Activated T-helper 9 cell treated with anti-CD3 and anti-CD28 coated beads, Interleukin-2, amount 50 U/mL, for 16 hours (primary cell): ENCODE results near the gene MPIG6B.

Experiments used
- DNase-seq: peaks from one replicate; pipeline ENCODE4 v3.0.0-alpha.2; 2020; ENCODE audit warnings: low read depth

Gene MPIG6B

DNA sequence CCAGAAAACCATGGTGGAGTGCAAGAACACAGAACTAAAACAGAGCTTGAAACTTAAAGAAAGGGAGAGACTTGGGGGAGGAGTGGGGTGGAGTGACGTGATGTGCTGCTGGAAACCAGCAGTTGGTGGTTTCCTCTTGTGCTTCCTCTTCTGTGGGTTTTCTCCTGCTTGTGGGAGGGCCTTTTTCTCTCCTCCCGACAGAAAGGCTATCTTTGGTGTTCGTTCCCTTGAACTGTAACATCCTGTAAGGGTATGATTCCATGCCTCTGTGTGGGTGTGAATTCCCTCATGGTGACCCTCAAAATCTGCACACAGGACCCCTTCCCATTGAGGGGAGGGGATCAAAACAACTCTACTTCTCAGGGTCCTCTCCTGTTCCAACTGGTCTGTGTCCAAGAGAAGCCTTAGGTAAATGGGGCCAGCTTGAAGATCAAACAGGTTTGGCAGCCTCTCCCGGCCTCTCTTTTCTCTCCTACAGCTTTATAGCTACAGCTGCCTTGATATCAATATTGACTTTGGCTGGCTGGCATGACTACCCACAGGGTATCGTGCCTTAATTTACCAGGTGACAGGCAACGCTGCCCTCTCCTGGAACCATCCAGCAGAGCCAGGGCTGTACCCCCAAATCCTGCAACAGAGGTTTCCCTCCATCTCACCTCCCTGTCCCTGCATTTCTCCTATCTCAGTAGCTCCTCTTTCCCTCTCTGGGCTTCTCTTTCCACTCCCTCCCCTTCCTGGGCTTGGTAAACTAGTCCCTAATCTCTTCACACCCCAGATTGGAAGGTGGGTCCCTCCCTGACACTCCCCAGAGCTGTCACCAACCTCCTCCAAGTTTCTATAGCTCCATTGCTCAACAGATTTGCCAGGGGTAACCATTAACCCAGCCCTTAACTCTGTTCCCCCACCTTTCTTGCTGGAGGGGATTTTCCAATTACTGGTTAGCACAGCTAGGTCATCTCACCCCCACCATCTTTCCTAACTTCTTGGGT lies 15.1 kb downstream of the MPIG6B start:
- DNase-seq = peak; percentile 46

DNA sequence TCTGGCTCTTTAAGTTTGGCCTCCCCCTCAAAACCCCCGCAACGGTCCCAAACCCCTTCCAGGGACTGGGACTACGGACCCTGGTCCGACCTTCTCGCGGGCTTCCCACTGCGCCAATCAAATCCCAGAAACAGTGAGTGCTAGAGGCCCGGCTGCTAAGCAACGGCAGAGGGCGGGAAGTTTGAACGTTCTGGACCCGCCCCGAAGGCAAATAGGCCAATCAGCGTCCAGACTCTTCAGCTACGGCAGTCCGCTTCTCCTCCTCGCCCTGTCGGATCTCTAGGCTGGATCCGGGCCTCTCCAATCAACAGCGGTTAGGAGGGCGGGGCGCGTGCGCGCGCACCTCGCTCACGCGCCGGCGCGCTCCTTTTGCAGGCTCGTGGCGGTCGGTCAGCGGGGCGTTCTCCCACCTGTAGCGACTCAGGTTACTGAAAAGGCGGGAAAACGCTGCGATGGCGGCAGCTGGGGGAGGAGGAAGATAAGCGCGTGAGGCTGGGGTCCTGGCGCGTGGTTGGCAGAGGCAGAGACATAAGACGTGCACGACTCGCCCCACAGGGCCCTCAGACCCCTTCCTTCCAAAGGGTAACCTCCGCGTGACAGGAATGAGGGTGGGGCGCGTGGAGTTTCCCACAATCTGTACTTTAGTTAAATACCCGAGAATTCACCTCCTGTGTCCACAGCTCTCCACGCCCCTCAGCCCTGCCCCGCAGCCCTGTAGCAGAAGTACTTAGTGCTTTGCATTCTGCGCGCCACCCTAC lies 16.6 kb downstream of the MPIG6B start, which contains the start of gene MSH5:
TSS of gene MSH5 (plus strand) at position 367 of the 758 bp plus-strand sequence. CDS start 462 bp downstream, outside the sequence.
- DNase-seq = peak; percentile 91

DNA sequence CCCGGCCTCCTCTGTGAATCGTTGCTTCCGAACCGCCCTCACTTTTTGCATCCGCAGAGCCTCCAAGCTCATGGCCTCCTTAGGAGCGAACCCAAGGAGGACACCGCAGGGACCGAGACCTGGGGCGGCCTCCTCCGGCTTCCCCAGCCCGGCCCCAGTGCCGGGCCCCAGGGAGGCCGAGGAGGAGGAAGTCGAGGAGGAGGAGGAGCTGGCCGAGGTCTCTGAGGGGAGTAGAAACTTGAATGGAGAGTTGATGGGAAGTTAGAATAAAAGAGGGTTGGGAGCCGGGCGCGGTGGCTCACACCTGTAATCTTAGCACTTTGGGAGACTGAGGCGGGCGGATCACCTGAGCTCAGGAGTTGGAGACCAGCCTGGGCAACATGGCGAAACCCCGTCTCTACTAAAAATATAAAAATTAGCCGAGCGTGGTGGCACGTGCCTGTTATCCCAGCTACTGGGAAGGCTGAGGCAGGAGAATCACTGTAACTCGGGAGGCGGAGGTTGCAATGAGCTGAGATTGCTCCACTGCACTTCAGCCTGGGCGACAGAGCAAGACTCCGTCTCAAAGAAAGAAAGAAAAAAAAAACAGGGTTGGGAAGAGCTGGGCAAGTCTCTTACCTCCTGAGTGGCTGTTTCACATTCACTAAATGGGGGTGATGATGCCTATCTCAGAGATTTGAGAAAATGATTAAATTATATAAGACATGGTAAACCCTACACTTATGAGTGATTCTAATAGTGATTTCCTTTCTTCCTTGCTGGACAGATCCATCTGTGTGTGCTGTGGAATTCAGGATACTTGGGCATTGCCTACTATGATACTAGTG lies 17.4 kb downstream of the MPIG6B start:
- no peak for DNase-seq

DNA sequence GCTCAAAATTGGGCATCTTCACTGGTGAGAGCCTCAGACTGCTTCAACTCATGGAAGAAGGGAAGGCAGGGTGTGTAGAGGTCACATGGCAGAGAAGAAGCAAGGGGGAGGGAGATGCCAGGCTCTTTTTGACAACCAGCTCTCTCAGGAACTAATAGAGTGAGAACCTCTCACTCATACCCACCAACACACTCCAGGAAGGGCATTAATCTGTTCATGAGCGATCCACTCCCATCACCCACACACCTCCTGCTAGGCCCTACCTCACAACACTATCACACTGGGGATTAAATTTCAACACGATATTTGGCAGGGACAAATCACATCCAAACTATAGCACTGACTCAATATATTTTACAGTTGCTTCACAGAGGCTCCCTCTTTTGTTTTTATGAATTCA lies 18.6 kb downstream of the MPIG6B start:
- DNase-seq = no peak

DNA sequence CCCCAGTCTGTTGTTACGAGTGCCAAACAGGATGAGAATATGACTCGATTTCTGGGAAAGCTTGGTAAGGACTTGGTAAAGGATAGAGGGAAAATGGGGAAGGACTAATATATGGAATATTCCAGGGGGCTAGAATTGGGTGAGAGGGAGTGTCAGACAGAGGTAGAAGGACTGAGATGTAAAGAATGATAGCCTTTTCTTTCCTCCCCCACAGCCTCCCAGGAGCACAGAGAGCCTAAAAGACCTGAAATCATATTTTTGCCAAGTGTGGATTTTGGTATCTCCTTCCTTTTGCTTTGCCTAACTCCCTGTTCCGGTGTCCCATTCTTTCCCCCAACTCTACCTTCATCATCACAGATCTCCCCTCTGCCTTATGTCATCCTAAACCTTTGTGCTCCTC lies 19.7 kb downstream of the MPIG6B start:
- DNase-seq = no peak

DNA sequence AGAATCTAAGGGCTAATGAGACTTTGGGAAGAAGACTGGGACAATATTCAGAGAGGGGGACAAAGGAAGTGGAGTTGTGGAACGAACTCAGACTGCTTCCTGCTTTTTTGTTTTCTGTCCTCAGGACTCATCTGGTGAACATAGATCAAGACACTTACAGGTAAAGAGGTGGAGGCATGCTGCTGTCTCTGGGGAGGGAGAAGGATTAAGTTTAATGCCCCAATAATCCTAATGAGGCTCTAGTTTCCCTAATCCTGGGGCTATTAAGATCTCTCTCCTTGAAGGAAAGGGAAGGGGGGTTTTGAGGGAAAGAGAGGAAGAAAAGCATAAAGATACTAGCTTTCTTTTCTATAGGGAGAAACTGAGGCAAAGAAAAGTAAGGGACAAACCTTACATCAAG lies 21.2 kb downstream of the MPIG6B start:
- DNase-seq = no peak

DNA sequence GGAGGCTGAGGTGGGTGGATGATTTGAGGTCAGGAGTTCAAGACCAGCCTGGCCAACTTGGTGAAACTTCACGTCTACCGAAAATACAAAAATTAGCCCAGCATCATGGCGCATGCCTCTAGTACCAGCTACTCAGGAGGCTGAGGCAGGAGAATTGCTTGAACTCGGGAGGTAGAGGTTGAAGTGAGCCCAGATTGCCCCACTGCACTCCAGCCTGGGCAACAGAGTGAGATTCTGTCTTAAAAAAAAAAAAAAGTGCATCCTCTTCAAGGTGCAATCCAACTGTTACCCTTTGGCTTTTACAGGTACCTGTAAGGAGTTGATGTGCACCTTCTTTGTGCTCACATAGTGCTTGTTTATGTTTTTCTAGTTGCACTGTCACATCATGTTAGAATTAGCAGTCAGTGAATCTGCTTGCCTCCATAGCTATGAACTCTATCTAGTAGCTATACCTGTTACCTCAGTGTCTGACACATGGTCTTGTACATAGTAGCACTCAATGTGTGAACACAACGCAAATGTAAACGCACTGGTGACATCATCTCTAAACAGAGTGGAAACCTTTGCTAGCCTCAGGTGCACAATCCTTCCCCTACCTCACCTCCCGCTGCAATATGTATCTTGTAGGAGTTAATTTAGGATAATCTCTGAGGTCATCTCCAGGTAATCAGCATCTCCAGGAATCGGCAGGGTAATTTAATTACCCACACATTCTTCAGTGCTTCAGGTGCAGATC lies 26.3 kb downstream of the MPIG6B start:
- DNase-seq = no peak

DNA sequence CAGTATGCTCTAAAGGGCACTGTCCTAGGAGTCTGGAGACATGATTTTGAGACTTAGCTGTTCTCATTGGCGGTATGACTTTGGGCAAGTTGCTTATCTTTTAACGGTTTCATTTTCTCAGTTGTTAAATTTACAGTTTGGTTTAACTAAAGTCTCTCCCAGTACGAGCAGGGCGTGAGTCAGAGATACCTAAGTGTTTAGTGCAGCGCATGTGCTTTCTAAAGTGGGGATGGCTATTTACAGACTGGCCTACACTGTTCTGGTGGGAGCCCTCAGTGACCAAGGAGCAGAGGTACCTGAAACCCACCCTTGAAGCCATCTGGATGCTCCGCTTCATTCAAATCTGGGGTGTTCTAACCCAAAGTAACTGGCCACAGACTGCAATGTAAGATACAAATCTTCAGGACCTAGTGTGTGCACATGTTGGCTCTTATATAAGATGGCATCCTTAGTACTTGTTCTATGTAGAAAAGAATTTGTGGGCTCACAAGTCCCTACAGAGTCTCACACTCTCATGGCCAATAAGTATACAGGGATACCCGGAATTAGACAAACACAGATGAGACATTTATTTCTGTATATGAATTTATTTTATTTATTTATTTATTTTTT lies 27.3 kb downstream of the MPIG6B start:
- DNase-seq = no peak

DNA sequence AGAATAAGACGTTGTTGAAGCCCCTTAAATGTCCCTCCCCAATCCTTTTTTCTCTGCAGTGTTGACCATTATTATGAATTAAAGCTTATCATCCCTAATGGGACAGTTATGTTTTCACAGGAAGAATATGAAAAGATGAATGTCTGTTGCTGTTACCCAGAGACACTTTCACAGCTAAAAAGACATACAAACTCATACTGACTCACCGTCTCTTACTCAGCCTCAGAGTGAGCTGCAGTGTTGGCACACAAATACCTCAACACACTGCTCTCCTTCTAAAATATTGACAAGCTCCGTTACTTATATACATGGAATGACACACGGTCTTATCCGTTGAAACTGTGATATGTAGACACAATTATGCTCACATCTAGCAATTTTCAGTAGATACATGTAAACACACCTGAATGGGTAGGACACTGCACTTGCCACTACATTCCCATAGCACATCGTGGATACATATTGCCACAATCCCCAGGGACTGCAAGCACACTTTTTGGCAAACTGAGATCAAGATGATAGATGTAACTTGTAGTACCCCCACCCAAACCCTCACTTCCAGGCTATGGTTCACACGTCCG lies 29.7 kb downstream of the MPIG6B start:
- DNase-seq = no peak

DNA sequence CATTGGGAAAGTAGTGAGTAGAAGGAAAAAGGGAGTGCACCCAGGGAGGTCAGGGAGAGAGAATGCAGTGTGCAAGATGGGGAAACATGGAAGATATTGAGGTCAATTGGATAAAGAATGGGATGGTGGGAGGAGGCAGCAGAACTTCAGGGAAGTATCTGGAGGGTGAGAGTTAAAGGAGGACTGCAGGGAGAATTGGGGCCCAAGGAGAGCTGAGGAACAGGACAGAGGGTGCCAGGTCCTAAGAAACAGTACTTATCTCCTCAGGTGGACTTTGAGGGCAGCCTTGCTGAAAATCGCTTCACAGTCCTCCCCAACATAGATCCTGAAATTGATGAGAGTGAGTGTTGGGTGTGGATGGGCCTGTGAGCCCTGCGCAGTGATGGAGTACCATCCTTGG lies 35.1 kb downstream of the MPIG6B start:
- no peak for DNase-seq

DNA sequence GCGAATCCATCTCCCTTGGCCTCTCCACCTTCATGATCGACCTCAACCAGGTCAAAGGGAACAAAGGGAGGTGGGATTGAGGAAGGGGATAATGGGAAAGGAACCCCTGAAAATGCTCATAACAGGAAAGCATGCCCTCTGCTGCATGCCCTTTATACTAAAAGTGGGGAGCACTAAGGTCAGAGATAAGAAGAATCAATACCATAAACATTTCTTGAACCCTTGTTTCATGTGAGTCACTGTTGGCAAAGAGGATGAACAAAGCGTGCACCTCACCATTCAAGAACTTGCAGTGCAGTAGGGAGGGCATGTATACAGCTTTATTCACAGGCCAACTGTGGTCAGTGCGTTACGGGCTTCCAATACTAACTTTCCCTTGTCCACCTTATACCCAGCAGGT lies 37.6 kb downstream of the MPIG6B start:
- no peak for DNase-seq

DNA sequence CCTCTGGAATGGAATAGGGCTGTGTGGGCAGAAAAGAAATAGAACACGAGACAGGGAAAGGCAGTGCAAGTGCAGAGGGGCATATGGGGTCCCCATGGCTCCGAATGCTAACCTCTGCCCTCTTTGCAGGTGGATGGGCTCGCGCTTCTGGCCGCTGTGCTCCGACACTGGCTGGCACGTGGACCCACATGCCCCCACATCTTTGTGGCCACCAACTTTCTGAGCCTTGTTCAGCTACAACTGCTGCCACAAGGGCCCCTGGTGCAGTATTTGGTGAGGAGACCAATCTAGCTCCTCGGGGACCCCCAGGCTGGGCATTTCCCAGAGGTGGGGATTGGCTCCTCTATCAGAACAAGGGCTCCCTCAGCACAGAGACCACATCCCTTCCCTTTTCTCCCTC lies 38.2 kb downstream of the MPIG6B start:
- no peak for DNase-seq

DNA sequence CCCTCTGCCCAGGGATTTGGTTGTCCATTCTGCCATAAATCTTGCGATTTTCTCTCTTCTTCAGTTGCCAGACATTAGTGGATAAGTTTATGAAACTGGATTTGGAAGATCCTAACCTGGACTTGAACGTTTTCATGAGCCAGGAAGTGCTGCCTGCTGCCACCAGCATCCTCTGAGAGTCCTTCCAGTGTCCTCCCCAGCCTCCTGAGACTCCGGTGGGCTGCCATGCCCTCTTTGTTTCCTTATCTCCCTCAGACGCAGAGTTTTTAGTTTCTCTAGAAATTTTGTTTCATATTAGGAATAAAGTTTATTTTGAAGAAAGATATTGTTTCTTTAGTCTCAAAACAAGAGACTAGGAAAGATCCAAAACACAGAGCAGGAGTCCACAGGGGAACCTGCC lies 39.2 kb downstream of the MPIG6B start, which contains the start of gene SAPCD1:
TSS of gene SAPCD1 (plus strand) at position 301 of the 400 bp plus-strand sequence. CDS start 399 bp downstream, outside the sequence.
- no peak for DNase-seq

DNA sequence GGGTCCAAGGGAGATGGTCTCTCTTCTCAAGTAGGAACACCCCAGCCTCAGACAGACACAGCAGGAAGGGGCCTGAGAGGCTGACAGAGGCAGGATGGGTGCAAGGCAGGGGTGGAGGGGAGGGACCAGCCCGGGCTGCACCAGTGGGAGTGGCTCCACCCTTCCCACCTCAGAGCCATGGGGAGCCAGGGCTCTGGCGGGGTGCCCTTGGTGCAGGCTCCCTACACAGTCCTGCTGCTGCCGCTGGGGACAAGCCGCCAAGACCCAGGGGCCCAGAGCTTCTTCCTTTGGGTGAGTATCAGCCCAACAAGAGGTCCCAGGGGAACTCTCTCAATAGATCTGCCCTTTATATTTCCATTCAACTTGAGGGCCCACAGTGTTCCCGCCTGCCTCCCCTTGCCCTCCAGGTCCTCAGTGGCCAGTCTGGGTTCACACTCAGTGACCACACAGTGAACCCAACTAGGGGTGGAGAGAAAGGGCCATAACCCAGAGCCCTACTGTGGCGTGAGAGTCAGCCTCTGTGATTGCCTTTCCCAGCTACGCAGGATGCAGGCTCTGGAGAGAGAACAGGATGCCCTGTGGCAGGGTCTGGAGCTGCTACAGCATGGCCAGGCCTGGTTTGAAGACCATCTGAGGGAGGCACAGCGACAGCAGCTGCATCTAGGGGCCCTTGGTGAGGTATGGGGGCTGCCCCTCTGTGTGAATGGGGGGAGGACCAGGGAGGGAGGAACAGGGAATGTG lies 39.9 kb downstream of the MPIG6B start:
- DNase-seq = no peak

DNA sequence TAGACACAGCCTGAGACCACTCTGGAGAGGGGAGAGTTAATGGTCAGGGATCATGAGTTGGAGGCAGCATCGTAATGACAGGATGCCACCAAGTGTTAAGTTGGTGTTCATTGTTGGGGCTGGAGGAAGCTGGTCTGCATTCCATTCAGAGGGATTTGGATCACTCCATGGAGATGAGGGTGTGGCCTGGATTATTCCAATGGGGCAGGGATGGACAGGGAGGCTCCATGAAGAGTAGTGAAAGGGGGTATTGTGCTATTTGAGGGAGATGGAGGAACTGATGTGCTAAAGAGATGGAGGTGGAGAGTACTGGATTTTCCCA lies 40.4 kb downstream of the MPIG6B start:
- DNase-seq = no peak

DNA sequence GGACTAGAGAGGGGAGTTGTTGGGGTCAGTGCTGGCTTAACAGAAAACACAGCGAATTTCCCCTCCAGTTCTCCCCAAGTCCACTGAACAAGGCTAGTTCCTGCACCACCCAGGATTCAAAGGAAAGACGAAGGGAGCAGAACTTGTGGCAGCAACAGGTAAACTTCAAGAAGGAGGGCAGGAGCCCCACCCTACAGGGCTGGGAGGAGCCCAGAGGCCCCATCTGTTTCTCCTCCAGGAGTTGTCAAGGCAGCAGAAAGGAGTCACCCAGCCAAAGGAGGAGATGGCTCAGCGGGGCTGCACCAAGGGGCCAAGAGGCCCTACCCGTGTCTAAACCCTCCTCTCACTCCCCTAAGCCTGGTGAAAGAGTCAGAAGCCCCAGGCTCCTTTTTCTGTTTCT lies 41.0 kb downstream of the MPIG6B start:
- no peak for DNase-seq

DNA sequence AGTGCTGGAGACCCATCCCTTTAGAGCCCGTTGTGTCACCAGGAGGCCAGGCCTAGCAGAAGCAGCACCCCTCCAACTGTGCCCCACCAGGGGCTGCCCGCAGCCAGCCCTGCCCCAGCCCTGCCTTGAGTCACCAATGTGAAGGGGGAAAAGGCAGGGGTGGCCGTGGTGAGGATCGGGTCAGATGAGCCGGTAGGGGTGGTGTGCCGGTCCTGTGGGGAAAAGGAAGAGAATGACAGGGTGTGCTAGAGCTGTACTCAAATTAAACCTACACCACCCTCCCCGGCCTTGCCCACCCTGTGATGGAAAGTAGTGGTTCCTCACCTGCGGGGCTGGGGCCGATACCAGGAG lies 42.4 kb downstream of the MPIG6B start:
- no peak for DNase-seq

DNA sequence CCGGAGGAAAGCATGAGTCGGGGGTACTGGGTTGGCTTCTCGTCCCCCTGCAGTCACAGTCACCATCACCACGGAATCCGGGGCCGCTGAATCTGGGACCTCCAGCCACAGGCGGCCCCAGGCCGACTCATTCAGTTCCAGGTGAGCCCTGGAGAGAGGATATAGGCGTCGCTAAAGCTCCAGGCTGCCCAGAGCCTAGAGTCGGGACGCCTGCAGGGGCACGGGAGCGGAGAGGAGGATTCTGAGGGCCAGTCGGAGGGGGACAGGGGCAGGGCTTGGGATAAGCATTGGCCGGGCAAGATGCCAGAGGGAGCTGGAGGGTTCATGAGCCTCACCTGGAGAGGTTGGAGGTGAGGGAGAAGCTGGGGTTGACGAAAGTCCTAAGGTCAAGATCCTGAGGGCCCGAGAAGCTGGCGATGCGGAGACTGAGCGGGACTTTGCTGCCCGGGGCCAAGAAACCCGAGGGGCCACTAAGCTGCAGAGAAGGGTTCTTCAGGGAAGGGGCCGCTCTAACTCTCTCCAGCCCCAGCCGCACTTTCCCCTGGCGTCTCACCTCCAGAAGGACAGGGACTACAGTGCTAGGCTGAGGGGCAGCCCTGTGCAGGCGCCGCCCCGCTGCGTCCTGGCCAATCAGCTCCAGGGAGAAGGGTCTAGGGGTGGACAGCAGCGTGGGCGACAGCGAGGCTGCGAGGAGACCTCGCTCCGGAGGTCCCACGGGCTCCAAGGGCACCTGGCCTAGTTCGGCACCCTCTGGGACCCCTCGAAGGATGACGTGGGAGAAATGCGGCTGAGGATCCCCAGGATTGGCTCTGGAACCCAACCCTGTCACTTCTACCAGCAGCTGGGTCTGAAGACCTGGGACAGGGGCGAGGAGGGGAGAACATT lies 43.0 kb downstream of the MPIG6B start:
- no peak for DNase-seq

DNA sequence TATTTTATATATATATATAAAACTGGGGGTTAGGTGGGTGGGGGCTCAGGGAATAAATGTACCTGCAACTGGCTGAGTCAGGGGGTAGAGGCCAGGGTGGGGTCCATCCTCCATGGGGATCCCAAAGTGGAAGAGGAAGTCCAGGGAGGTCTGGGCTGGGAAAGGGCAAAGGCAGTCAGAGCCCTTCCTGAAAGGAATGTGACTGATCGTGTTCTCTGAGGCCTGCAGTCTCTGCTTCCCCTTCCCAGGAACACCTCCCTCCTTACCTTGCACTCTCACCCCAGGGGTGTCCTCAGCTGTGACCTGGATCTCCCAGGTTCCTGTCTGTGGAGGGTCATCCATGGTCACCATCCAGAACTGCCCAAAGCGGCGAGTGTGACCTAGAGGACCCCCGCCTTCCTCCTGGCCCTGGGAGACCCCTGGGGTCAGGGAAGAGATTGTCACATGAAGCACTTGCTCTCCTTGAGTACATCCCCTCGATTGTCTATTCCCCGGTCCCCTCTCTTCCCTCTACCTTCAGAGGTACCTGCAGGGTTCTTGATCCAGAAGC lies 44.0 kb downstream of the MPIG6B start:
- DNase-seq = no peak
